Lower lobe of right lung (tissue), 2 donors: ENCODE results near the gene OSBPL9. TPM values are rescaled to one million over a fixed set of nuclear protein-coding genes. Genes with fewer than 3 reads are reported as not detected.

Source experiments
- ATAC-seq, 2 donors: fragments of 200-7000 bp; cut with Tn5 transposase; one replicate each; pipeline ENCODE4 v1.9.1; 2020 to 2022; ENCODE audit warnings: mild to moderate bottlenecking in 2 of 2, moderate library complexity in 2 of 2
- DNase-seq: peaks from one replicate; pipeline ENCODE4 v3.0.0-alpha.2; 2020
- H3K27ac ChIP-seq: fragments of 200-600 bp; one replicate; pipeline ENCODE4 v1.8.0; 2022
- H3K27me3 ChIP-seq: fragments of 200-600 bp; one replicate; pipeline ENCODE4 v1.8.0; 2022; ENCODE audit warnings: low read depth
- H3K36me3 ChIP-seq: fragments of 200-600 bp; one replicate; pipeline ENCODE4 v1.8.0; 2022; ENCODE audit warnings: mild to moderate bottlenecking
- H3K4me1 ChIP-seq: fragments of 200-600 bp; one replicate; pipeline ENCODE4 v1.8.0; 2022
- H3K4me3 ChIP-seq: fragments of 200-600 bp; one replicate; pipeline ENCODE4 v1.8.0; 2022; ENCODE audit warnings: mild to moderate bottlenecking
- H3K9me3 ChIP-seq: fragments of 200-600 bp; one replicate; pipeline ENCODE4 v1.8.0; 2022
- intact Hi-C: fragments of 100-400 bp; cut with DNase I; formaldehyde crosslinking; loops from one replicate; pipeline ENCODE4 v1.11.0; 2022
- total RNA-seq: library from RNA; stranded (reverse); fragmentation: NEBNext Ultra II Directional; extraction: Animal tissue kit (Norgen Biotek cat#: 25700); gene quantifications from one replicate; pipeline ENCODE4 v1.2.1, GENCODE V29; 2021
- TF ChIP-seq, protein P1 (sequence below): fragments of 200-600 bp; IDR thresholded peaks from one replicate; pipeline ENCODE4 v1.8.0; 2022; ENCODE audit warnings: antibody characterized with exemption, mild to moderate bottlenecking
- donor health status: DM: no; HTN: yes; CAD: no; lungs with severe emphysema.

Gene OSBPL9
- total RNA-seq, 1 donor from 2014 or later, result 65.4 TPM

DNA sequence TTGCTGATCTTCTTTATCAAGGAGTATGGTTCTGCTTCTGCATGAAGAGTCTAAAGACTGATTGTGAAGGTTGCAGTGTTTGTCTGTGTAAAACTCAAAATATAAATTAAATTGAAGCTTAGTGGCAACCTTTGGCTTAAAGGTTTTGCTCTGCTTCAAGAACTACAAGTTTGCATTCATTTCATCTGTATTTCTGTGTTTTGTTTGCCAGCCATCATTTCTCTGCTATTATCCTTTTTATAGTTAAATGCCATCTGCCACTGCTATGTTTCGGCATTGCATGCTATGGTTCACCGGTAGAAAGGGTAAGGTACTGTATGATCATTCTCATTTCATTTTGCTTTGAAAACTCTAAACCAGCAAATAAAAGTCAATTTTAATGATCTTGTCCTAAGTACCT is 52.9 kb downstream of the OSBPL9 start:
- no peaks in the 10 kb centered on the region for H3K9me3 ChIP-seq
- no peaks in the 10 kb centered on the region for H3K36me3 ChIP-seq
- H3K4me3 ChIP-seq, result no peak overlapping the region
- TF ChIP-seq, protein P1, sequence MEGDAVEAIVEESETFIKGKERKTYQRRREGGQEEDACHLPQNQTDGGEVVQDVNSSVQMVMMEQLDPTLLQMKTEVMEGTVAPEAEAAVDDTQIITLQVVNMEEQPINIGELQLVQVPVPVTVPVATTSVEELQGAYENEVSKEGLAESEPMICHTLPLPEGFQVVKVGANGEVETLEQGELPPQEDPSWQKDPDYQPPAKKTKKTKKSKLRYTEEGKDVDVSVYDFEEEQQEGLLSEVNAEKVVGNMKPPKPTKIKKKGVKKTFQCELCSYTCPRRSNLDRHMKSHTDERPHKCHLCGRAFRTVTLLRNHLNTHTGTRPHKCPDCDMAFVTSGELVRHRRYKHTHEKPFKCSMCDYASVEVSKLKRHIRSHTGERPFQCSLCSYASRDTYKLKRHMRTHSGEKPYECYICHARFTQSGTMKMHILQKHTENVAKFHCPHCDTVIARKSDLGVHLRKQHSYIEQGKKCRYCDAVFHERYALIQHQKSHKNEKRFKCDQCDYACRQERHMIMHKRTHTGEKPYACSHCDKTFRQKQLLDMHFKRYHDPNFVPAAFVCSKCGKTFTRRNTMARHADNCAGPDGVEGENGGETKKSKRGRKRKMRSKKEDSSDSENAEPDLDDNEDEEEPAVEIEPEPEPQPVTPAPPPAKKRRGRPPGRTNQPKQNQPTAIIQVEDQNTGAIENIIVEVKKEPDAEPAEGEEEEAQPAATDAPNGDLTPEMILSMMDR, result no peak
- intact Hi-C loops, result no loop called here
- H3K27me3 ChIP-seq, result no peaks in the 10 kb centered on the region
- DNase-seq (no peak), ATAC-seq (no peak)
- peaks cover 25% of the 10 kb centered on the region for H3K4me1 ChIP-seq
- no peak overlapping the region for H3K27ac ChIP-seq

DNA sequence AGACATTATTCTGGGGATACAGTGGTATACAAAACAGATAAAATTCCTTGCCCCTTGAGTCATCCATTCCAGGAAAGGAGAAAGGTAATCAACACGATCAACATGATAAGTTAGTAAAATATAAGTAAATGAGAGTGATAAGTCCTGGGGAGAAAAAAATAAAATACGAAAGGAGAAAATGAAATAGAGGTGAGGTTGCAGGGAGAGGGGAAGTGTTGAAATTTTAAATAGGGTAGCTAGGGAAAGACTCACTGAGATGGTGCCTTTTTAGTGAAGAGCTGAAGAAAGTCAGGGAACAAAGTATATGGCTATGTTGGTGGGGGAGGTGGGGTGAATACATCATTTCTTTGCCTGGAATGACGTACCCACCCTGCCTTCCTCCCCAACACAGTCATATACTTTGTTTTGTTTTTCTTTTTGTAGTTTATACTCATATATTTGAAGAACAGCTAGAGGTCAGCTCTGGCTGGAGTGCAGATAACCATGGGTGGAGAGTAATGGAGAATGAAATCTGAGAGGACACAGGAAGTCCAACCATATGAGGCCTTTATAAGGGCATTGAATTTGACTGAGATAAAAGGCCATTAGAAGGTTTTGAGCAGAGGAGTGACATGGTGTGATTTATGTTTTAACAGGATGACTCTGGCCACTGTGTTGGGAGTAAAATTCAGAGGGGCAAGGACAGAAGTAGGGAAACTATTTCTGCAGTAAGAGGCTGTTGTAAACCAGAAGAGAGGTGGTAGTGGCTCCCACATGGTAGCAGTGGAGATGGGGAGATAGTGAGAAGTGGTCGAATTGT is 54.8 kb downstream of the OSBPL9 start:
- Histone ChIP-seq H3K27me3 (no peaks in the 10 kb centered on the region), H3K9me3 (no peaks in the 10 kb centered on the region), H3K4me3 (no peak overlapping the region), H3K27ac (no peak overlapping the region), H3K36me3 (no peaks in the 10 kb centered on the region), H3K4me1 (peaks cover 25% of the 10 kb centered on the region)
- intact Hi-C loops, result no loop called here
- ATAC-seq, result no peak
- DNase-seq, result no peak
- TF ChIP-seq, protein P1, result no peak

- DNase-seq (no peak), ATAC-seq (no peak)
- TF ChIP-seq, protein P1, result no peak
- no peaks in the 10 kb centered on the region for H3K9me3 ChIP-seq
- no peaks in the 10 kb centered on the region for H3K36me3 ChIP-seq
- no peak overlapping the region for H3K4me3 ChIP-seq
- intact Hi-C loops, result no loop called here
- H3K27me3 ChIP-seq, result no peaks in the 10 kb centered on the region
- peaks cover 22% of the 10 kb centered on the region for H3K4me1 ChIP-seq
- H3K27ac ChIP-seq, result no peak overlapping the region
These were observed 56.4 kb downstream of the OSBPL9 start for GRCh38 chr1:51673279-51673678.

DNA sequence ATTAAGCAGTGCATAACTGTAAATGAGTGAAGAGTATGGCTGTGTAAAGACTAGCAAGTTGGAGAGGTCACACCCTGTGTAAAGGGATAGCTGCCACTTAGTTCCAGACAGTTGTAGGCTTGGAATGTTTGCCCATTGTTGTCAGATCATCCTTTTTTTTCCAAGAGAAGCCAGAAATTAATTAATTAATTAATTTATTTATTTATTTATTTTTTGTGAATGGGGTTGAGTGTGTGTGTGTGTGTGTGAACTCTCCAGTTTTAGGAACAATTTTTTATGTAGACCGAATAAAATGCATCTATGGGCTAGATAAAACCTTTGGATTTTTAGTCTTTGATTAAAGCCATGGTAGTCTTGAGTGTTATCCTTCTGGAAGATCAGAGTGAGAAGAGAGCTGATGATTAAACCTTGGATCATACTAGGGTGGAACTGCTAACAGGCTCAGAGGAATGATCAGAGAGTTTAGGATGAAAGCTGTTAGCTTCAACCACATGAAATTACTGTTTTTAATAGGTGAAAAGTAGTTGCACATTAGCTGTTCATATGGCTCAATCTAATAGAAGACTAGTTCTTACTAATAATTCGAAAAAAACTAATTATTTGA is 58.4 kb downstream of the OSBPL9 start:
- H3K36me3 ChIP-seq, result no peaks in the 10 kb centered on the region
- DNase-seq (no peak), ATAC-seq (no peak)
- H3K27me3 ChIP-seq, result no peaks in the 10 kb centered on the region
- H3K4me3 ChIP-seq, result no peak overlapping the region
- H3K9me3 ChIP-seq, result no peaks in the 10 kb centered on the region
- intact Hi-C loops, result no loop called here
- H3K27ac ChIP-seq, result no peak overlapping the region
- TF ChIP-seq, protein P1, result no peak
- H3K4me1 ChIP-seq, result peaks cover 11% of the 10 kb centered on the region

DNA sequence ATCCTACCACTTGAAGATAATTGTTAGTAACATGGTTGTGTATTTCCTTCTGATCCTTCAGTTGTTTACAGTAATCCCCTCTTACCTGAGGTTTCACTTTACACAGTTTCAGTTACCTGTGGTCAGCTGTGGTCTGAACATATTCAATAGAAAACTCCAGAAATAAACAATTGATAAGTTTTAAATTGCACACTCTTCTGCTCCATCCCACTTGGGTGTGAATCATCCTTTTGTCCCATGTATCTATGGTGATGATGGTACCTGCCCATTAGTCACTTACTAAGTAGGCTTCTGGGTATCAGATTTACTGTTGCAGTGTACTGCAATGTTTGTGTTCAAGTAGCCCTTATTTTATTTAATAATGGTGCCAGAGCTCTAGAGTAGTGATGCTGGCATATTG is 62.5 kb downstream of the OSBPL9 start:
- no peak for DNase-seq
- Histone ChIP-seq H3K27me3 (no peaks in the 10 kb centered on the region), H3K27ac (no peak overlapping the region), H3K4me3 (no peak overlapping the region), H3K36me3 (no peaks in the 10 kb centered on the region), H3K4me1 (no peaks in the 10 kb centered on the region), H3K9me3 (no peaks in the 10 kb centered on the region)
- ATAC-seq, result no peak
- TF ChIP-seq, protein P1, result no peak
- intact Hi-C loops, result no loop called here
